GM12801 (cell line): ENCODE data around the gene IL11RA.

Experiments
- CTCF ChIP-seq: IDR thresholded peaks from one replicate; pipeline ENCODE4 v1.5.1; 2011; ENCODE audit warnings: control low read depth; ENCODE audit not compliant: insufficient read length; ENCODE audit errors: extremely low read depth

IL11RA gene

GRCh38 chr9:34625186-34625486, 26.8 kb upstream of the IL11RA start:
- no peak for TF ChIP-seq CTCF

- no peak for TF ChIP-seq CTCF
These were observed 24.0 kb upstream of the IL11RA start for GRCh38 chr9:34627716-34628655.

- no peak for TF ChIP-seq CTCF
These were observed 23.1 kb upstream of the IL11RA start, which contains the start of gene ARID3C for GRCh38 chr9:34628656-34629490. Gene ARID3C, minus strand, starts transcription at chr9:34629066. Its CDS starts 1,052 bp downstream, at chr9:34628014.

GRCh38 chr9:34629491-34629808, 22.5 kb upstream of the IL11RA start:
- no peak for TF ChIP-seq CTCF

GRCh38 chr9:34630402-34631154, 21.4 kb upstream of the IL11RA start:
- TF ChIP-seq CTCF, result no peak

GRCh38 chr9:34633166-34633565, 18.8 kb upstream of the IL11RA start:
- TF ChIP-seq CTCF, result no peak
